ENCODE data around the gene CMPK1.
A peak's percentile ranks its signal among the peaks of the same experiment; 100 is the strongest.
"Not testable (repeated sequence)": the region's sequence is repeated elsewhere in the genome, so short reads cannot be mapped to it uniquely, and the experiment has no call there.

Gene CMPK1, protein sequence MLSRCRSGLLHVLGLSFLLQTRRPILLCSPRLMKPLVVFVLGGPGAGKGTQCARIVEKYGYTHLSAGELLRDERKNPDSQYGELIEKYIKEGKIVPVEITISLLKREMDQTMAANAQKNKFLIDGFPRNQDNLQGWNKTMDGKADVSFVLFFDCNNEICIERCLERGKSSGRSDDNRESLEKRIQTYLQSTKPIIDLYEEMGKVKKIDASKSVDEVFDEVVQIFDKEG

DNA sequence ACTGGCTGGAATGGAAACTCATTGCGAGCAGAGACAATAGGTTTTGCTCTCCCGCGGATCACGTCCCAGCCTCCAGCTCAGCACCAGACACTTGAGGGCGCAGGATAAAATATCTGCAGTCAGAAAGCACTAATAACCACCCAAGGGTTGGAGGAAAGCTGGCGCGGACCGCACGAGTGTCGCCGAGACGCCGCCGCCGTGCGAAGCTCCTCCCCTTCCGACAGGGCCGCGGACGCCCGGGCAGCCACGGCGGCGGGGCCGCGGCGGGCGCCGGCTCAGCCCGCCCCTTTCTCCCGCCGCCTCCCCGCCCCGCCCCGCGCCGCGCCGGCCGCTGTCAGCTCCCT, at the start of gene CMPK1:
TSS of gene CMPK1 (plus strand) at position 213 of the 344 bp plus-strand sequence. CDS start 156 bp downstream, outside the sequence.
- peak within 1 kb of the TSS; percentile 99 for H3K27ac ChIP-seq (ENCODE audit: low read depth, low read length)
- H3K27me3 ChIP-seq (ENCODE audit: control insufficient read depth in 1 of 2, insufficient read depth in 2 of 2, low read length in 2 of 2), result no peaks in the 10 kb centered on the region
- H3K4me3 ChIP-seq (ENCODE audit: low read depth in 1 of 2, low read length in 2 of 2), result peak within 1 kb of the TSS; percentile 61 to 94
- H3K4me1 ChIP-seq (ENCODE audit: control insufficient read depth in 1 of 2, insufficient read depth in 2 of 2, low read length in 2 of 2), result peaks cover 21 to 36% of the 10 kb centered on the region in 2 donors
- no peaks in the 10 kb centered on the region for H3K9me3 ChIP-seq (ENCODE audit: control insufficient read depth in 1 of 2, low read length in 2 of 2)
- peak within 1 kb of the TSS; percentile 89 to 96 for H3K9ac ChIP-seq (ENCODE audit: low read depth in 1 of 2, low read length in 2 of 2)
- no peaks in the 10 kb centered on the region for H3K36me3 ChIP-seq (ENCODE audit: control insufficient read depth in 1 of 2, insufficient read depth in 2 of 2, low read length in 2 of 2)

DNA sequence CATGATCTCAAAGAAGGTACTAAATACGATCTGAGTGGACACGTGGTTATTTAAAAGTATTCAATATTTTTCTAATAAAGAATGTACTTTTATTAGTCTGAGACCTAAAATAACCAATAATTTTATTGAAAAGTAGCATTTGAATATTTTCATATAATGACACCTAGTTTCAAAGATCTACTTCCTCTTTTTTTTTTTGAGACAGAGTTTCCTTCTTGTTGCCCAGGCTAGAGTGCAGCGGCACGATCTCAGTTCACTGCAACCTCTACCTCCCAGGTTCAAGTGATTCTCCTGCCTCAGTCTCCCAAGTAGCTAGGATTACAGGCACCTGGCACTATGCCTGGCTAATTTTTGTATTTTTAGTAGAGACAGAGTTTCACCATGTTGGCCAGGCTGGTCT, 45.5 kb upstream of the CMPK1 start:
- H3K36me3 ChIP-seq (ENCODE audit: control insufficient read depth in 1 of 2, insufficient read depth in 2 of 2, low read length in 2 of 2), result peaks cover 0 to 10% of the 10 kb centered on the region in 2 donors
- not testable (repeated sequence) for H3K9me3 ChIP-seq (ENCODE audit: control insufficient read depth in 1 of 2, low read length in 2 of 2); H3K27ac ChIP-seq (ENCODE audit: low read depth, low read length); H3K9ac ChIP-seq (ENCODE audit: low read depth in 1 of 2, low read length in 2 of 2); H3K27me3 ChIP-seq (ENCODE audit: control insufficient read depth in 1 of 2, insufficient read depth in 2 of 2, low read length in 2 of 2); H3K4me3 ChIP-seq (ENCODE audit: low read depth in 1 of 2, low read length in 2 of 2); H3K4me1 ChIP-seq (ENCODE audit: control insufficient read depth in 1 of 2, insufficient read depth in 2 of 2, low read length in 2 of 2)

DNA sequence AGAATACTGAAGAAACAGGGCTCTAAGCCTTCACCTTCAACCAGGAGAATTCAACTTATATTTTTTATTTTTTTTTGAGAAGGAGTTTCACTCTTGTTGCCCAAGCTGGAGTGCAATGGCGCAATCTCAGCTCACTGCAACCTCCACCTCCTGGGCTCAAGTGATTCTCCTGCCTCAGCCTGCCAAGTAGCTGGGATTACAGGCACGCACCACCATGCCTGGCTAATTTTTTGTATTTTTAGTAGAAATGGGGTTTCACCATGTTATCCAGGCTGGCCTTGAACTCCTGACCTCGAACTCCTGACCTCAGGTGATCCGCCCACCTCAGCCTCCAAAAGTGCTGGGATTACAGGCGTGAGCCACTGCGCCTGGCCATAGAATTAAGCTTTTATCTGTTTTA, 38.7 kb upstream of the CMPK1 start:
- H3K36me3 ChIP-seq (ENCODE audit: control insufficient read depth in 1 of 2, insufficient read depth in 2 of 2, low read length in 2 of 2); H3K27ac ChIP-seq (ENCODE audit: low read depth, low read length); H3K27me3 ChIP-seq (ENCODE audit: control insufficient read depth in 1 of 2, insufficient read depth in 2 of 2, low read length in 2 of 2); H3K4me1 ChIP-seq (ENCODE audit: control insufficient read depth in 1 of 2, insufficient read depth in 2 of 2, low read length in 2 of 2); H3K4me3 ChIP-seq (ENCODE audit: low read depth in 1 of 2, low read length in 2 of 2); H3K9ac ChIP-seq (ENCODE audit: low read depth in 1 of 2, low read length in 2 of 2); H3K9me3 ChIP-seq (ENCODE audit: control insufficient read depth in 1 of 2, low read length in 2 of 2): not testable (repeated sequence)

DNA sequence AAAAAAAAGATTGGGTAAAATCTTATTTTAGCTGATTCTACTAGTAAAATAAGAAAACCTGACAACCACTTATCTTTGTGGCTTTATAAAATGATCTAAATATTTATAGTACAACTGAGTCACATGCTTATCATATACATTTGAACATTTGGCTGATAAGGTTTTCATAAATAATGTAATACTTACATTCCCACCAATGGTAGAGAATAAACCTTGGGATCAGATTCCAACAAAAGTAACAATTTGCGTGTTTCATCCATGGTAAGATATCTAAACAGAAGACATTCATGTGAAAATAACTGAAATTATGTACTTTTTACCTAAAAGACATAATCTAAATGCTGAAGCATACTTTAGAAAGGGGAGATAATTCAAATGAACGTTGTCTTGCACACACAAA, 38.0 kb upstream of the CMPK1 start:
- Histone ChIP-seq H3K9me3 (ENCODE audit: control insufficient read depth in 1 of 2, low read length in 2 of 2) (no peaks in the 10 kb centered on the region), H3K4me1 (ENCODE audit: control insufficient read depth in 1 of 2, insufficient read depth in 2 of 2, low read length in 2 of 2) (no peaks in the 10 kb centered on the region), H3K36me3 (ENCODE audit: control insufficient read depth in 1 of 2, insufficient read depth in 2 of 2, low read length in 2 of 2) (peaks cover 0 to 8% of the 10 kb centered on the region in 2 donors), H3K27ac (ENCODE audit: low read depth, low read length) (no peak overlapping the region), H3K9ac (ENCODE audit: low read depth in 1 of 2, low read length in 2 of 2) (no peak overlapping the region), H3K4me3 (ENCODE audit: low read depth in 1 of 2, low read length in 2 of 2) (no peak overlapping the region), H3K27me3 (ENCODE audit: control insufficient read depth in 1 of 2, insufficient read depth in 2 of 2, low read length in 2 of 2) (no peaks in the 10 kb centered on the region)

DNA sequence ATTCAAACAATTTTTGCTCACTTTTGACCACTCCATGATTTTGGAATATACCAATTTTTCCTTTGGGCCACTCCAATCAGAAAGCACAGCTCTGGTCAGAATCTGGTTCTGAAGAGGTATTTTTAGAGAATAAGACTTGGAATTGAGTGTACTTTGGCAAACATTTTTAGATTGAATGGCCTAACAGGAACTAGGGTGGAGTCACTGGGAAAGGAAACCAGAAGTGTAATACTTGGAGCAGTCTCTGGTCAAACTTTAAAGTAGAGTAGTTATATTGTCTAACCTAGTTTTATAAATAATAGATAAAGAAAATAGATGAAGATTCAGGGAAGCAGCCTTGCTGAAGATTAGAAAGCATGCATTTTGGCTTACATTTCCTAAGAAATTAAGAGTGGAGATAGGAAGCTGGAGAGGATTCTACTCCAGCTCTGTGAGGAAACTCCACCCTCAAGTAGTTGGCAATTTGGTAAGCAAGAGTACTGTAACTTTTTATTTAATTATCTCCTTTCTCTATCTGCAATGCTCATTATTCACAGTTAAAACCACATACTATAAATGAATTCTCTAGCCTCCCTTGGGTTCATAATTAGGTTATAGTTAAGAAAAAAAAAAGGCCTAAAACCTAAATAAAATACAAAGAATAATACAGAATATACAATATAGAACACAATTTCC, 35.4 kb upstream of the CMPK1 start:
- Histone ChIP-seq H3K4me1 (ENCODE audit: control insufficient read depth in 1 of 2, insufficient read depth in 2 of 2, low read length in 2 of 2) (no peaks in the 10 kb centered on the region), H3K27me3 (ENCODE audit: control insufficient read depth in 1 of 2, insufficient read depth in 2 of 2, low read length in 2 of 2) (no peaks in the 10 kb centered on the region), H3K36me3 (ENCODE audit: control insufficient read depth in 1 of 2, insufficient read depth in 2 of 2, low read length in 2 of 2) (peaks cover 3 to 27% of the 10 kb centered on the region in 2 donors), H3K27ac (ENCODE audit: low read depth, low read length) (no peak overlapping the region), H3K9ac (ENCODE audit: low read depth in 1 of 2, low read length in 2 of 2) (no peak overlapping the region), H3K9me3 (ENCODE audit: control insufficient read depth in 1 of 2, low read length in 2 of 2) (no peaks in the 10 kb centered on the region), H3K4me3 (ENCODE audit: low read depth in 1 of 2, low read length in 2 of 2) (no peak overlapping the region)

DNA sequence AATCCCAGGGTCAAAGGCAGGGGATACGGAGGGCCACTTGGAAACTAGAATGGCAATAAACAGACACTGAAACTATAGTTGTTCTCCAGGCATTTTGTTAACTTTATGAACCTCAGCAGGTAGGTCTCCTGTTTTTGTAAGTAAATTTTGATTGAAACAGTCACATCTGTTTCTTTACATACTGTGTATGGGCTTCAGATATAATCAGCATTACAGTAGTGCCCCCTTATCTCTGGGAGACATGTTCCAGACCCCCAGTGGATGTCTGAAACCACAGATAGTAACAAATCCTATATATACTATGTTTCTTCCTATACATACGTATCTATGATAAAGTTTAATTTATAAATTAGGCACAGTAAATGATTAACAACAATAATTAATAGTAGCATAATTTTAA, 31.1 kb upstream of the CMPK1 start:
- Histone ChIP-seq H3K36me3 (ENCODE audit: control insufficient read depth in 1 of 2, insufficient read depth in 2 of 2, low read length in 2 of 2) (peaks cover 3 to 26% of the 10 kb centered on the region in 2 donors), H3K27ac (ENCODE audit: low read depth, low read length) (no peak overlapping the region), H3K27me3 (ENCODE audit: control insufficient read depth in 1 of 2, insufficient read depth in 2 of 2, low read length in 2 of 2) (no peaks in the 10 kb centered on the region)

DNA sequence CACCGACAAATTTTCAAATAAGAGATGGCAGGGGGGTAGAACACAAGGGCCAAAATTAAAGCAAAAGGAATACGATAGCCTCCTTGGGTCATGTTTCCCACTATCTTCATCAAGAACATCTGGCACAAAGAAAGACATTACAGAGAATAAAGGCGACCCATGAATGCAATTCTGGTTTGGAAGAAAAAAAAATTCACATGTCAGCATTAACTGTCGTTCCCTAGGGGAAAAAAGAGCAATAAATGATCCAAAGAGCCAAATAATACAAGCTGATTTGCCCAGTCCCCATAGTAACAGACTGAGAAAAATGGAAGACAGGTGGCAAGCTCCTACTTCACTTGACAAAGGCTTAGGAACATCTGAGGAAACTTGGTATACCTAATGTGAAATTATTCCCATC, 24.2 kb upstream of the CMPK1 start:
- Histone ChIP-seq H3K4me3 (ENCODE audit: low read depth in 1 of 2, low read length in 2 of 2) (no peak overlapping the region), H3K4me1 (ENCODE audit: control insufficient read depth in 1 of 2, insufficient read depth in 2 of 2, low read length in 2 of 2) (peaks cover 0 to 5% of the 10 kb centered on the region in 2 donors), H3K9me3 (ENCODE audit: control insufficient read depth in 1 of 2, low read length in 2 of 2) (no peaks in the 10 kb centered on the region), H3K27me3 (ENCODE audit: control insufficient read depth in 1 of 2, insufficient read depth in 2 of 2, low read length in 2 of 2) (no peaks in the 10 kb centered on the region), H3K27ac (ENCODE audit: low read depth, low read length) (no peak overlapping the region), H3K36me3 (ENCODE audit: control insufficient read depth in 1 of 2, insufficient read depth in 2 of 2, low read length in 2 of 2) (peaks cover 0 to 4% of the 10 kb centered on the region in 2 donors), H3K9ac (ENCODE audit: low read depth in 1 of 2, low read length in 2 of 2) (no peak overlapping the region)

More for the DNA sequence above, 31.1 kb upstream of the CMPK1 start:
- H3K4me3 ChIP-seq (ENCODE audit: low read depth in 1 of 2, low read length in 2 of 2), result no peak overlapping the region
- no peaks in the 10 kb centered on the region for H3K4me1 ChIP-seq (ENCODE audit: control insufficient read depth in 1 of 2, insufficient read depth in 2 of 2, low read length in 2 of 2)
- no peak overlapping the region for H3K9ac ChIP-seq (ENCODE audit: low read depth in 1 of 2, low read length in 2 of 2)
- H3K9me3 ChIP-seq (ENCODE audit: control insufficient read depth in 1 of 2, low read length in 2 of 2), result no peaks in the 10 kb centered on the region

DNA sequence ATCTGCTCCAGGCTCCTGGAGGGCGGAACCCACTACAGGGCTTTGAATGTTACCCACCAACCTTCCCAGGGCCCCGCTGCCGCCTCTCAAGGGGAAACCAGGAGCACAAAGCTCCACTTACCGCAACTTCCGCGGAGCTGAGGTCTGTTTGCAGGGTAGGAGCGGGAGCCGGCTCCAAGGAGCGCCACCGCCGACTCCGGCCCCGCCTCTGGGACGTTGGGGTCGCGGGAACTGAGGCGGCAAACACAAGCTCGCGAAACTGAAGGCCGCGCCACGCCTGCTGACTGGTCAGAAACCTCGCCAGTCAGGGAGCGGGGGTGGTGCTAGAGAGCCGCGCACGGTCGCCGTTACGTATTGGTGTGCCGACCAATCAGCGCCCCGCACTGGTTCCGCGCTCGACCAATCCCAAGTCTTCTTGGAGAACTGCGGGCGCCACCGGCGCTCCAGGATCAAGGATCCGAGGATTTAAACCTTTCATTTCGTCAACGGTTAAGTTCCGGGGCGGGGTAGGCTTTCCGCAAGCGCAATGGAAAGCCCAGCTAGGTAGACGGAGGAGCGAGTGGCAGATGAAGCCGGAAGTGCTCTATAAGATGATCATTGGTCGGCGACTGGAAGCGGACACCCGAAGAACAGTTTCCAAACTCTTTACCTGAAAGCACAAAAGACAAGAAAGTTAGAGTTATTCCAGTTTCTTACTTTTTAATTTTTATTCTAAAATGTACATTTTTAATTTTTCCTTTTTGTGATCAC, 19.5 kb upstream of the CMPK1 start, which contains the start of gene STIL:
TSS of gene STIL (minus strand) at position 233 of the 750 bp plus-strand sequence. CDS start 3,828 bp downstream, outside the sequence.
- no peaks in the 10 kb centered on the region for H3K9me3 ChIP-seq (ENCODE audit: control insufficient read depth in 1 of 2, low read length in 2 of 2)
- no peaks in the 10 kb centered on the region for H3K27me3 ChIP-seq (ENCODE audit: control insufficient read depth in 1 of 2, insufficient read depth in 2 of 2, low read length in 2 of 2)
- H3K27ac ChIP-seq (ENCODE audit: low read depth, low read length), result peak within 1 kb of the TSS; percentile 46
- peak within 1 kb of the TSS; percentile 78 to 85 for H3K4me3 ChIP-seq (ENCODE audit: low read depth in 1 of 2, low read length in 2 of 2)
- H3K9ac ChIP-seq (ENCODE audit: low read depth in 1 of 2, low read length in 2 of 2), result peak within 1 kb of the TSS; percentile 69 to 74
- H3K36me3 ChIP-seq (ENCODE audit: control insufficient read depth in 1 of 2, insufficient read depth in 2 of 2, low read length in 2 of 2), result peaks cover 0 to 4% of the 10 kb centered on the region in 2 donors
- peaks cover 0 to 5% of the 10 kb centered on the region in 2 donors for H3K4me1 ChIP-seq (ENCODE audit: control insufficient read depth in 1 of 2, insufficient read depth in 2 of 2, low read length in 2 of 2)

DNA sequence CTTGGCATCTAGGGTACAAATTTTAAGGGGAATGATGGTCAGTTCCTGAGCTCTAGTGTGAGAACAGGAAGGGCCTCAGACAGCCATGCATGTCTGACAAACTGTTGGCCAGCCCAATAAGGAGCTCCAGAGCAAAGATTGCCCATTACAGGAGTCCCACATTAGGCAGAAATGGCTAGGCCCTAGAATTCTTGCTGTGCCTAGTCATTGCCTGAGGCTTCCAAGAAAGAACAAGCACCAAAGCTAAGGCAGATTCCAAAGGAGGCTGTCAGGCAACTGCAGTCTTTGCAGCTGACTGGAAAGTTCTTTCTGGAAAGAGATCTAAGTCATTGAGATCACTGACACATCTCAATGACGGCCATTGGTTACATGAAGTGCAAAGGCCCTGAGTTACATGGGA, 15.7 kb upstream of the CMPK1 start:
- Histone ChIP-seq H3K9ac (ENCODE audit: low read depth in 1 of 2, low read length in 2 of 2) (no peak overlapping the region), H3K36me3 (ENCODE audit: control insufficient read depth in 1 of 2, insufficient read depth in 2 of 2, low read length in 2 of 2) (no peaks in the 10 kb centered on the region), H3K4me3 (ENCODE audit: low read depth in 1 of 2, low read length in 2 of 2) (no peak overlapping the region), H3K27me3 (ENCODE audit: control insufficient read depth in 1 of 2, insufficient read depth in 2 of 2, low read length in 2 of 2) (no peaks in the 10 kb centered on the region), H3K27ac (ENCODE audit: low read depth, low read length) (no peak overlapping the region), H3K9me3 (ENCODE audit: control insufficient read depth in 1 of 2, low read length in 2 of 2) (no peaks in the 10 kb centered on the region), H3K4me1 (ENCODE audit: control insufficient read depth in 1 of 2, insufficient read depth in 2 of 2, low read length in 2 of 2) (peaks cover 3 to 18% of the 10 kb centered on the region in 2 donors)

DNA sequence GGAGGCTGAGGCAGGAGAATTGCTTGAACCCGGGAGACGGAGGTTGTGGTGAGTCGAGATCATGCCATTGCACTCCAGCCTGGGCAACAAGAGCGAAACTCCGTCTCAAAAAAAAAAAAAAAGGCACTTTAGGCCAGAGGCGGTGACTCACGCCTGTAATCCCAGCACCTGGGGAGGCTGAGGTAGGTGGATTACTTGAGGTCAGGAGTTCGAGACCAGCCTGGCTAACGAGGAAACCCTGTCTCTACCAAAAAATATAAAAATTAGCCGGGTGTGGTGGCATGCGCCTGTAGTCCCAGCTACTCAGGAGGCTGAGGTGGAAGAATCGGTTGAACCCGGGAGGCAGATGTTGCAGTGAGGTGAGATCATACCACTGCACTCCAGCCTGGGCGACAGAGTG, 13.6 kb upstream of the CMPK1 start:
- H3K27me3 ChIP-seq (ENCODE audit: control insufficient read depth in 1 of 2, insufficient read depth in 2 of 2, low read length in 2 of 2); H3K36me3 ChIP-seq (ENCODE audit: control insufficient read depth in 1 of 2, insufficient read depth in 2 of 2, low read length in 2 of 2); H3K9ac ChIP-seq (ENCODE audit: low read depth in 1 of 2, low read length in 2 of 2); H3K4me3 ChIP-seq (ENCODE audit: low read depth in 1 of 2, low read length in 2 of 2); H3K27ac ChIP-seq (ENCODE audit: low read depth, low read length); H3K9me3 ChIP-seq (ENCODE audit: control insufficient read depth in 1 of 2, low read length in 2 of 2): not testable (repeated sequence)
- H3K4me1 ChIP-seq (ENCODE audit: control insufficient read depth in 1 of 2, insufficient read depth in 2 of 2, low read length in 2 of 2), result peaks cover 10 to 21% of the 10 kb centered on the region in 2 donors

Data from duodenal mucosa (tissue), 2 donors.